GM20431 (cell line): ENCODE measurements around the gene HSBP1.

Experiments
- in situ Hi-C: fragments of 300-500 bp; cut with MseI, MboI; formaldehyde crosslinking; loops from one replicate; pipeline ENCODE4 v1.15.0; 2020; ENCODE audit warnings: low sequenced_read_pairs; ENCODE audit not compliant: unreplicated experiment

HSBP1 gene

GRCh38 chr16:83807710-83808572, at the start of gene HSBP1:
TSS of gene HSBP1 (plus strand) at chr16:83807978. CDS start at chr16:83808077, 99 bp downstream.
- in situ Hi-C loops = no loop called here

GRCh38 chr16:83762141-83762991, 45.4 kb upstream of the HSBP1 start:
- in situ Hi-C loops = no loop called here

DNA sequence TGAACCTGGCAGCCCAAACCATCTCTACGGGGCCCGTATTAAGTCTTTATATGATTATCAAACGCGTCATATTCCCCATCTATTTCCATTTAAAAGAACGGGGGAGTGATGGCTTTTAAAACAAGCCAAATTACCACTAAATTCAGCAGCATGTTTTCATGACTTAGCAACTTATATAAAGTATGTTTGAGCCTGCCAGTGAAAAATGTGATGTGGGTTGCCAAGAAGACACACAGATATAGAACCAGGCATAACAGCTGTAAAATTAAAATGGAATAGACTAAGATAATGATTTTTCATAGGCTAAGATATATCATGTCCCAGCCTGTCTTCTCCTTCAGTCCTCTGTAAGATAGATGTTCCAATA, 44.8 kb upstream of the HSBP1 start:
- in situ Hi-C loops = no loop called here

DNA sequence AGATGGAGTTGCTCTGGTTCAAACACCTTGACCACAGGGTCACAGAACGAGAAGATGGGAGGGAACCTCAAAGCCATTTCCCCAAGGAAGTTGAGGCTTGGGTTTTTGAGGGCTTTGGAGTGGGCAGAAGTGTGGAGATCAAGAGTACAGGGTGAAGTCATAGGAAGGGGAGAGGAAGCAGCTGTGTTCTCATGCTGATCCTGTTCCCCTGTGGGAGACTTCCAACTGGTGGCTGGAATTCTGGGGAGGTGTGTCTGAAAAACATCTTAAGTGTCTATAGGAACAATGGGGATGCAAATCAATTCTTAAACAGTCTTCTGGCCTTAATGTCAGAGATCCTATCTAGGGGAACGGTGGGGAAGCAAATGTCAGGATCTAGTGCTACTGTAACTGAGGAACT, 38.8 kb upstream of the HSBP1 start:
- in situ Hi-C loops = no loop called here

DNA sequence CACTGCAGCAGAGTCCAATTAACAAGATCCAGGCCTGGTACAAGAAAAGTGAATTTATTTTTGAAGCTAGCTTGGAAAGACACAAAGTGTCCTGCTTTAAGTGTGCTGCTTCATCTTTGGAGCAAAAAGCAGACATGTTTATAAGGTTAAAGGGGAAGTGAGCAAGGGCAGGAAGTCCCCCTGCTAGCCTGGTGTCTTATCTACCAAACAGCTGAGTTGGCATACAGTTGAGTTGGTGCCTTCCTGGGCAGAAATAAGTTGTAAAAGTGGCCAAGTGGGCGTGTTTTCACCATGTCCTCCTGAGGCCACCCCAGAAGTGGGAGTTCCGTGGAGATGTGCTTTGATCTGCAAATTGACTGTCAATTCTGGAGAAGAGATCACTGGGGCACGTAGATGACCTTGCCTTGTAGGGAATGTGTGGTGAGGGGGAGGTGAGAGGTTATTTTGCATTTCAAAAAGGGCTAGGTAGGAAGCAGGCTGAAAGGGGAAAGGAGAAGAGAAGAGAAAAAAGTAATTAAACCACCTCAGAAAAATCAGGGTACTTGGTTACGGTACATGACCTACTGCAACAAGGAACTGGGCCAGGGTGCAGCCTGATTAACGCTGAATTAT, 38.3 kb upstream of the HSBP1 start:
- in situ Hi-C loops = no loop called here

DNA sequence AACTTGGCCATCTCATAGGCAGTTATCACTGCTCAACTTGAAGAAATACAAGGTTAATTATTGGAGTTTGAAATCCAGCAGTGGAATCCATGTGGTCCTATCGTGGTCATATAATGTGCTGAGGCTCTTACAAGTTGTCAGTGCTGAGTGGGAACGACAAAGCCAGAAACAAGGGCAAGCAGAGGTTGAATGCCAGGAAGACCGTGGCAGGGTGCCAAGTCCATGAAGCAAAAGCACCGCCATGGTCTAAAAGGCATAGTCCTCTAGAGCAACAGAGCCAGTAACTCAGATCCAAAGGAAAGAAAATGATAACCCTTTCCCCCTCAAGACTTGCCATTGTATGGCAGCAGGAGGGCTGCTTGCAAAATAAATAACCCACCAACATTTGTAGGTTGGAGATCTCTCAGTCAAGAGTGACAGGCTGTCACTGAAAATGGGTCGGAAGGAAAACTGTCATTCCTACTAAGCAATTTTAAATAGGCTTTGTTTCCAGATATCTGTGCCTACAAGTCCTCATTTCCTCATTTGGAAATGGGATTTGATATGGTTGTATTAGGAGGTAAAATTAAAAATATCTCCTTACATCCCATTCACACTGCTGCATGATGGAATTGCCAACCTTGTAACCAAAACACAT, 36.4 kb upstream of the HSBP1 start:
- in situ Hi-C loops = no loop called here

DNA sequence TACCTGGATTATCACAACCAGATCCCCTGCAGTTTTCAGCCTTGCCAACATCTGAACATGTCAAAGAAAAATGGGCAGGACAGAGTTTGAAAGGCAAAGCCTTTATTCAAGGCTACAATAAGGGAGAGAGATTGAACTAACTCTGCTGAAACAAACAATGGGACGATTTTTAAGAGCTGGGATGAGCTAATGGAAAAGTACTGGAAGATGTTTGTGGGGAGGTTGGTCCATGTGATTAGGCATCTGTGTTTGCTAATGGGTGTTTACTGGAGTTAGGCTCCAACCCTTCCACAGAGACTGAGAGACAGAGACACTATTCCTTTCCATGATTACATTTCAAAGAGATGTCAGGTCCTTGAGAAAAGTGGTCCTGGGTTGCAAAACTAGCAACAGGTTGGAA, 35.0 kb upstream of the HSBP1 start:
- in situ Hi-C loops = no loop called here

GRCh38 chr16:83774066-83774465, 33.7 kb upstream of the HSBP1 start:
- in situ Hi-C loops = no loop called here

GRCh38 chr16:83776944-83777343, 30.8 kb upstream of the HSBP1 start:
- in situ Hi-C loops = no loop called here

DNA sequence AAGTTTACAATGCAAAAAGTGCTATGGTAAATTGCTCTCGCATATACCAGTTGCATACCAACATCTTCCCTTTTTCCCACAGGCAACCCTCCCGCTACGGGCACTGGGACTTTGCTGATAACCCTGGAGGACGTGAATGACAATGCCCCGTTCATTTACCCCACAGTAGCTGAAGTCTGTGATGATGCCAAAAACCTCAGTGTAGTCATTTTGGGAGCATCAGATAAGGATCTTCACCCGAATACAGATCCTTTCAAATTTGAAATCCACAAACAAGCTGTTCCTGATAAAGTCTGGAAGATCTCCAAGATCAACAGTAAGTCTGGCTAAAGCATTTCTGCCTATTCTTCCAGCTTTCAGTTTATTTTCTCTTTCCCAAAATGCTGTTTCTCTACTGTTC, 27.9 kb upstream of the HSBP1 start:
- in situ Hi-C loops = no loop called here

DNA sequence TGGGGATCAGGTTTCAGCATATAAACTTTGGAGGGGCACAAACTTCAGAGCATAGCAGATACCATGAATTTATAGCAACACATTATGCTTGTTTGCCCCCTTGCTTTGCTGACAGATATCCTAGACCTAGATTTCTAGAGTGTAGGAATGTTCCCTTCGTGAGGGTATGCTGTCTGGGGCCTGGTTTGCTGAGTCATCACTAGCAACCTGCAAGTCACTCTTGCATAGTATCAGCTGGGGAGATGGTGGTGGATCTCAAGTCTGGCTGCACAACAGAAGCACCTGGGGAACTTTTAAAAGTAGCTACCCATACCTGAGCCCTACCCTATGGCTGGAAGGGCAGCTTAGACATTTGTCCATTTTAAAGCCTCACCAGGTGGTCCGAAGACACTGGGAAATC, 22.3 kb upstream of the HSBP1 start:
- in situ Hi-C loops = no loop called here

DNA sequence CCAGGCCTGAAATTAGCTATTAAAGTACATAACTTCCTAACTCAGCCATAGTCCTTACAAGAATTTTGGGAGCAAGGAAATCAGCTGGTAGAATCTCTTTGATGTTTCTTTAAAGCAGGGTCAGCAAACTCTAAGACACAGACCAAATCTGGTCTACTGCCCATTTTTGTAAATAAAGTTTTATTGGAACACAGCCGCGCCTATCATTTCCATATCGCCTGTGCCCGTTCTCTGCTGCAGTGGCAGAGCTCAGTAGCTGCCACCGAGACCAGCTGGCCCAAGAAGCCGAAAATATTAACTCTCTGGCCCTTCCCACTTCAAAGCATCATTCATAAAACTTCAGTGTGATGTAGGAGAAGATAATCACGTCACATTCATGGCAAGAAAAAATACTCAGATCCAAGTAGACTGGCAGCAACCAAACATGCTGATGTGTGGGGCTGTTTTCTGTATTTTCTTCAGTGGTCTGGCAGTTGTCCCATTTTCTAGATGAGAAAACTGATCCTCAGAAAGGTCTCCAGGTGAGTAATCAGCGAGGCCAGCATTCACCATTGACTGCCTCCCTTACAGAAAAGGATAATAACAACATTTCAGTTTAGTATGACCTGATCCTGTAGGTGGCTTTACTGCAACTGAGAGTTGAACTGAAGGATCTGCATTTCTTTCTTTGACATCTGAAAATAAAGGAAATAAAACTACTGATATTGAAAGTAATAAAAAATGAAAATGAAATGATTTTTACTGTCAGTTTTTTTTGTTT, 18.0 kb upstream of the HSBP1 start:
- in situ Hi-C loops = no loop called here

DNA sequence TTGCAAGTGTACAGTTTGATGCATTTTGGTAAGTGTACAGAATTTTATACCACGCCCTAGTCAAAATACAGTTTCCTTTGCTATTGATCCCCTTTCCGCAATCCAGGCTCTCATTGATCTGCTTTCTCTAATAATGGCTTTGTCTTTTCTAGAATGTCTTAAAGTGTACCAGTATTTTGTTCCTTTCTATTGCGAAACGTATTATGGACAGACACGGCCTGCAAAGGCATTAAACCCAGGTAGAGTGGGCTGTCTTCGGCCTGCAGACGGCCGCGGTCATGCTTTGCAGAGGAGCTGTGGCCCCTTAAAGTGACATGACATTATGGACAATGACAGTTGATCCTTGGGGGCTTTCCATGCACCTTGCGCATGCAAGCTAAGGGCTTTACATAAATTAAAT, 15.9 kb upstream of the HSBP1 start:
- in situ Hi-C loops = no loop called here

GRCh38 chr16:83792391-83792790, 15.4 kb upstream of the HSBP1 start:
- in situ Hi-C loops = no loop called here

DNA sequence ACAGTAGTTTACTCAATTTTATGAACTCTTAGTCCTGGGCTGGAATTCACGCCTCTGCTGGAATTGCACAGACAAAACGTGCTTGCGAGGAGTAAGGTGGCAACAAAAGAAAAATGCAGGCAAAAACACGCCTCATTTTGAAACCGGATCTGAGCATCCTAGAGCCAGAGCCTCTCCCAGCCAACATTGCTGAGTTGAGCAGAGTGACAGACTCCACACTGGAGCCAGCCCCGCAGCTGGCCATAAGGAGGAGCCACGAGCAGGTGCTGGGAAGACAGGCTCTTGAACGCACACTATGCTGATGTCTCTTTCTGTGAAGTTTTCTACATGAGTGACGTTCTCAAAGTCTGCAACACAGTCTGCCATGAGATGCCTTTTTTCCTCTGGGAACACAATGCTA, 14.6 kb upstream of the HSBP1 start:
- in situ Hi-C loops = no loop called here

DNA sequence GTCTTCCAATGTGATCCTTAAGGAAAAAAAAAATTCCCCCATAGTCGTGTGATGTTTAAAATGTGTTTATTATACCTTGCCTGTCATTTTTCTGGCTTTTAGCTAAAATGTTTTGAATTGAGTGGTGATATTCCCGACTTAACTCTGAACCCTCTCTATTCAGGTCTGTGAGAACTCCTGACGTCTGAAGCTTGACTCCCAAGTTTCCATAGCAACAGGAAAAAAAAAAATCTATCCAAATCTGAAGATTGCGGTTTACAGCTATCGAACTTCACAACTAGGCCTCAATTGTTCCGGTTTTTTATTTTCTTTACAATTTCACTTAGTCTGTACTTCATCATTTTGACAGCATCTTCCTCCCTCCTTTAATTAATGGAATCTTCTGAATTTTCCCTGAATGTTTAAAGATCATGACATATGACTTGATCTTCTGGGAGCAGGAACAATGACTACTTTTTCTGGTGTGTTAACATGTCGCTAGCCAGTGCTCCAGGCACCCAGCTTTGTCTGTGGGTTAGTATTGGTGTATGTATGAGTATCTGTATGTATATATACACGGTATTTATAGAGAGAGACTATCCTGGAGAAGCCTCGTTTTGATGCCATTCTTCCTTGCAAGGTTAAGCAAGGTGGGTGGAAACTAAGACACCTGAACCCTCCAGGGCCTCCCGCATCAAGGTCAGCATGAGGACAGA, 12.8 kb upstream of the HSBP1 start:
- in situ Hi-C loops = no loop called here

DNA sequence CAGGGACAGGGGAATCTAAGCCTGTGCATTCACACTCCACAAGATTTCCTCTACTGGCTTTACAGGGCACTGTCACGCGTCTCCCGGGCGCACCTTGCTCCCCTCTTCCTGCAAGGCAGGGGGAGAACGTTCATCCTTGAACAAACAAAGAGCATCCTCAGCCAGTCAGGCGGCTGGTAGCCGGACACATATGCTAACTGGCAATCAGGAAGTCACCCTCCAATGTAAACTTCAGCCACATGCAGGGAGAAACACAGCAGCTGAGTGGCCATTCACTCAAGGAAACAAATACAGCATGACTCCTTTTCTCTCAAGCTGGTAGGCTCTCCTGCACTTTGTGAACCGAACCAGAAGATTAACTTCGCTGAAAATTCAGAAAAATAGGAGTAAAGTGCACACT, 10.8 kb upstream of the HSBP1 start:
- in situ Hi-C loops = no loop called here

DNA sequence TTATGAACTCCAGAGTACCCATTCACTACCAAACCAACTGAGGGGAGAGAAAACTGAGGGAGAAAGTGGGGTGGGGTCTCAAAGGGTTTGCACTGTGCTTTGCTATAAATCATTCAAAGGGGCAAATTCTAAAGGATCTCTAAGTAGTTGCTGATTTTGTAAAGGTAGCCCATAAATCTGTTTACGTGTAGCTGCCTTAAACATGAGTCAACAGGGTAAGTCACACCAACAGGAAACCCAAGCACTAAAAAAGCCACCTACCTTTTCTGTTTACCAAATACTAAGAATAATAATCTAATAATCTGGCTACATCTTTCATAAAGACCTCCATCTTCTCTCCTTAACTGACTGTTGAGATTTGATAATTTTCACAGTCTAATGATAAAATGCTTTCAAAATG, 8.4 kb upstream of the HSBP1 start:
- in situ Hi-C loops = no loop called here

DNA sequence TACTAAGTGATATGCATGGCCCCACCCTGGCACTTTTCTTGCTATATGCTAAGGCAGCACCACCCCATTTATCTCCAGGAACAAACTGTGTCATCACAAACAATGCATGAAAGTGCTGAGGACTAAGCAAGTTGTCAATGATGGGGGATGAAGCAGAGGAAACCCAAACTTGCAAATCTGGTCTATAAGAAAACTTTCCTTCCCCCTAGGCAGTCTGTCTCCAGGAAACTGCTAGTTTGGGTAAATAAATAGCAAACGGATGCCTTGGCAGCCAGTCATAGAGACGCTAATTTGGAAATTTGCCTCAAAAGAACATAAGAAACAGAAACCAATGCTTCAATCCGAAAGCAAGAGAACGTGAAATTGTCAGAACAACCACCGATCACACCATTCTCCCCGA, 5.6 kb upstream of the HSBP1 start:
- in situ Hi-C loops = no loop called here
